Measurements from ENCODE around the gene ALS2CL. TPM values are rescaled to one million over a fixed set of nuclear protein-coding genes. Genes with fewer than 3 reads are reported as not detected.
A peak's percentile ranks its signal among the peaks of the same experiment; 100 is the strongest.

Gene ALS2CL
- total RNA-seq, 5 donors from 2014 or later (not counting 1 experiment from before 2014, with no cell fraction given) = 25.0 to 47.4 (median 30.6) TPM

- no peak overlapping the region for H3K27ac Mint-ChIP-seq
- no peaks in the 10 kb centered on the region for H3K36me3 Mint-ChIP-seq
- ATAC-seq (replicated peaks in 1 of 4) (no peak), DNase-seq (peak in 2 of 35 experiments; percentile 10 to 11)
- H3K4me1 Mint-ChIP-seq = peaks cover 0 to 7% (median 0%) of the 10 kb centered on the region in 3 donors
- no peak overlapping the region for H3K4me3 Mint-ChIP-seq
- no peaks in the 10 kb centered on the region for H3K9me3 Mint-ChIP-seq
- CTCF ChIA-PET = interaction anchor here in 1 of 2 donors (0.5 kb wide), 1 partner anchor 163 kb away, joined by 5 read pairs; no protein-coding TSS in a partner anchor
- H3K27me3 Mint-ChIP-seq = peaks cover 1 to 3% of the 10 kb centered on the region in 2 donors
- no peak overlapping the region for H3K27ac ChIP-seq (ENCODE audit: low read length)
- no peaks in the 10 kb centered on the region for H3K9me3 ChIP-seq
- H3K27me3 ChIP-seq (replicated peaks in 1 of 2; ENCODE audit: control insufficient read depth in 2 of 2, extremely low read depth in 1 of 2, insufficient read depth in 2 of 2, low read length in 1 of 2) = peaks cover 0 to 26% of the 10 kb centered on the region in 2 experiments
- H3K4me1 ChIP-seq (ENCODE audit: control insufficient read depth in 1 of 2, extremely low read depth in 1 of 2, insufficient read depth in 2 of 2, low read length in 2 of 2) = no peaks in the 10 kb centered on the region
- POLR2A ChIA-PET = no interaction called here
- no peak overlapping the region for H3K4me3 ChIP-seq (ENCODE audit: control insufficient read depth in 1 of 2, extremely low read depth in 1 of 2, low read length in 1 of 2)
- no peaks in the 10 kb centered on the region for H3K36me3 ChIP-seq (ENCODE audit: control insufficient read depth in 2 of 2, extremely low read depth in 1 of 2, insufficient read depth in 1 of 2, low read length in 1 of 2)
- 80% methylated on average over 6 of the region's 6 CpGs for WGBS (ENCODE audit: insufficient coverage)
Measured at GRCh38 chr3:46664188-46664970, 29.1 kb downstream of the ALS2CL start.

- no peak overlapping the region for H3K4me3 Mint-ChIP-seq
- peaks cover 0 to 7% (median 0%) of the 10 kb centered on the region in 3 donors for H3K4me1 Mint-ChIP-seq
- Histone ChIP-seq H3K36me3 (ENCODE audit: control insufficient read depth in 2 of 2, extremely low read depth in 1 of 2, insufficient read depth in 1 of 2, low read length in 1 of 2) (no peaks in the 10 kb centered on the region), H3K27me3 (replicated peaks in 1 of 2; ENCODE audit: control insufficient read depth in 2 of 2, extremely low read depth in 1 of 2, insufficient read depth in 2 of 2, low read length in 1 of 2) (peaks cover 0 to 26% of the 10 kb centered on the region in 2 experiments), H3K9me3 (no peaks in the 10 kb centered on the region), H3K27ac (ENCODE audit: low read length) (no peak overlapping the region), H3K4me3 (ENCODE audit: control insufficient read depth in 1 of 2, extremely low read depth in 1 of 2, low read length in 1 of 2) (no peak overlapping the region), H3K4me1 (ENCODE audit: control insufficient read depth in 1 of 2, extremely low read depth in 1 of 2, insufficient read depth in 2 of 2, low read length in 2 of 2) (no peaks in the 10 kb centered on the region)
- peaks cover 1 to 4% of the 10 kb centered on the region in 2 donors for H3K27me3 Mint-ChIP-seq
- DNase-seq (peak in 2 of 35 experiments; percentile 5 to 16), ATAC-seq (replicated peaks in 1 of 4) (no peak)
- H3K27ac Mint-ChIP-seq = no peak overlapping the region
- 69% methylated on average over 8 of the region's 8 CpGs for WGBS (ENCODE audit: insufficient coverage)
- H3K36me3 Mint-ChIP-seq = no peaks in the 10 kb centered on the region
- ChIA-PET CTCF (interaction anchor here in 1 of 2 donors (0.5 kb wide), 1 partner anchor 164 kb away, joined by 5 read pairs; no protein-coding TSS in a partner anchor), POLR2A (no interaction called here)
- H3K9me3 Mint-ChIP-seq = no peaks in the 10 kb centered on the region
Measured at GRCh38 chr3:46663591-46664135, 29.8 kb downstream of the ALS2CL start.

DNA sequence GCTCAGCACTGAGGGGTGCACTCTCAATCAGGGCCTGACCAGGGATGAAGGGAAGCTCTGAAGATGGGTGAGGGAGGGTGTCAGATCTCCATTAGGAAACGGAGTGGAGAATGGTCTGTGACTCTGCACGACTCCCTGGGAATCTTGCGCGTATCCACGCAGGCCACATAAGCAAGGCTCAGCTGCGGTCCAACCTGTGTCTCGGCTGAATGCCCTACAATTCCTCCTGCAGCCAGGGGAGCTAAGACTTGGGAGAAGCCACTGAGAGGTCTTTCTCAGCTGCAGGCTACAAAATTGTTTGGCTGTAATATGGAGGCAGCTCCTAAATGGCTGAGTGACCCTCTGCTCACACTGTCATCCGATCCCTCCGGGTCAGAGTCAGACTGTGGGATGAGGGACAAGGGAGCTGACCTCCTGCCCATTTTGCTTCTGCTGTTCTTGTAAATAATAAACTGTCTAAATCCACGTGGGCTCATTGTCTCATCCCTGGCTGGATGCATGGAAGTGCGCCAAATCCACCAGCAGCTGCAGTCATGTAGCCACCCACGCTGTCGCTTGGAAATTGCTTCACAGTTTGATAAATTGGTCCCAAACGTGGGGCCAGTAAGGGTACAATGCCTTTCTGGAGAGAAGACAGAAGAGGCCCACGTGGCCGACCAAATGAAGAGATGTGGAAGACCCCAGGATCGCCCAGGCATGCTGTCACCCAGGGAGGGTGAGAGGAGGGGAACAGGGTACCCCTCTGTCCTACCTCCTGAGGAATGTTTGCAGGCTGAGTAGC is 30.5 kb downstream of the ALS2CL start:
- no peaks in the 10 kb centered on the region for H3K9me3 ChIP-seq
- Mint-ChIP-seq H3K36me3 (no peaks in the 10 kb centered on the region), H3K9me3 (no peaks in the 10 kb centered on the region), H3K27ac (no peak overlapping the region), H3K4me3 (no peak overlapping the region), H3K27me3 (peaks cover 1 to 4% of the 10 kb centered on the region in 2 donors), H3K4me1 (peaks cover 0 to 7% (median 0%) of the 10 kb centered on the region in 3 donors)
- no peaks in the 10 kb centered on the region for H3K4me1 ChIP-seq (ENCODE audit: control insufficient read depth in 1 of 2, extremely low read depth in 1 of 2, insufficient read depth in 2 of 2, low read length in 2 of 2)
- peaks cover 0 to 26% of the 10 kb centered on the region in 2 experiments for H3K27me3 ChIP-seq (replicated peaks in 1 of 2; ENCODE audit: control insufficient read depth in 2 of 2, extremely low read depth in 1 of 2, insufficient read depth in 2 of 2, low read length in 1 of 2)
- POLR2A ChIA-PET = no interaction called here
- DNase-seq (no peak), ATAC-seq (replicated peaks in 1 of 4) (no peak)
- H3K27ac ChIP-seq (ENCODE audit: low read length) = no peak overlapping the region
- CTCF ChIA-PET = no interaction called here
- H3K36me3 ChIP-seq (ENCODE audit: control insufficient read depth in 2 of 2, extremely low read depth in 1 of 2, insufficient read depth in 1 of 2, low read length in 1 of 2) = no peaks in the 10 kb centered on the region
- 84% methylated on average over 14 of the region's 17 CpGs for WGBS (ENCODE audit: insufficient coverage)
- H3K4me3 ChIP-seq (ENCODE audit: control insufficient read depth in 1 of 2, extremely low read depth in 1 of 2, low read length in 1 of 2) = no peak overlapping the region

- Mint-ChIP-seq H3K36me3 (no peaks in the 10 kb centered on the region), H3K9me3 (no peaks in the 10 kb centered on the region), H3K4me3 (no peak overlapping the region), H3K4me1 (peaks cover 0 to 7% (median 0%) of the 10 kb centered on the region in 3 donors), H3K27ac (no peak overlapping the region), H3K27me3 (peaks cover 1 to 4% of the 10 kb centered on the region in 2 donors)
- no peak for DNase-seq
- 71% methylated on average over 12 of the region's 15 CpGs for WGBS (ENCODE audit: insufficient coverage)
- Histone ChIP-seq H3K36me3 (ENCODE audit: control insufficient read depth in 2 of 2, extremely low read depth in 1 of 2, insufficient read depth in 1 of 2, low read length in 1 of 2) (no peaks in the 10 kb centered on the region), H3K4me1 (ENCODE audit: control insufficient read depth in 1 of 2, extremely low read depth in 1 of 2, insufficient read depth in 2 of 2, low read length in 2 of 2) (no peaks in the 10 kb centered on the region), H3K4me3 (ENCODE audit: control insufficient read depth in 1 of 2, extremely low read depth in 1 of 2, low read length in 1 of 2) (no peak overlapping the region), H3K27ac (ENCODE audit: low read length) (no peak overlapping the region), H3K27me3 (replicated peaks in 1 of 2; ENCODE audit: control insufficient read depth in 2 of 2, extremely low read depth in 1 of 2, insufficient read depth in 2 of 2, low read length in 1 of 2) (peaks cover 0 to 26% of the 10 kb centered on the region in 2 experiments), H3K9me3 (no peaks in the 10 kb centered on the region)
- POLR2A ChIA-PET = no interaction called here
- no peak for ATAC-seq (replicated peaks in 1 of 4)
- CTCF ChIA-PET = no interaction called here
Measured at GRCh38 chr3:46661776-46662766, 31.4 kb downstream of the ALS2CL start.

DNA sequence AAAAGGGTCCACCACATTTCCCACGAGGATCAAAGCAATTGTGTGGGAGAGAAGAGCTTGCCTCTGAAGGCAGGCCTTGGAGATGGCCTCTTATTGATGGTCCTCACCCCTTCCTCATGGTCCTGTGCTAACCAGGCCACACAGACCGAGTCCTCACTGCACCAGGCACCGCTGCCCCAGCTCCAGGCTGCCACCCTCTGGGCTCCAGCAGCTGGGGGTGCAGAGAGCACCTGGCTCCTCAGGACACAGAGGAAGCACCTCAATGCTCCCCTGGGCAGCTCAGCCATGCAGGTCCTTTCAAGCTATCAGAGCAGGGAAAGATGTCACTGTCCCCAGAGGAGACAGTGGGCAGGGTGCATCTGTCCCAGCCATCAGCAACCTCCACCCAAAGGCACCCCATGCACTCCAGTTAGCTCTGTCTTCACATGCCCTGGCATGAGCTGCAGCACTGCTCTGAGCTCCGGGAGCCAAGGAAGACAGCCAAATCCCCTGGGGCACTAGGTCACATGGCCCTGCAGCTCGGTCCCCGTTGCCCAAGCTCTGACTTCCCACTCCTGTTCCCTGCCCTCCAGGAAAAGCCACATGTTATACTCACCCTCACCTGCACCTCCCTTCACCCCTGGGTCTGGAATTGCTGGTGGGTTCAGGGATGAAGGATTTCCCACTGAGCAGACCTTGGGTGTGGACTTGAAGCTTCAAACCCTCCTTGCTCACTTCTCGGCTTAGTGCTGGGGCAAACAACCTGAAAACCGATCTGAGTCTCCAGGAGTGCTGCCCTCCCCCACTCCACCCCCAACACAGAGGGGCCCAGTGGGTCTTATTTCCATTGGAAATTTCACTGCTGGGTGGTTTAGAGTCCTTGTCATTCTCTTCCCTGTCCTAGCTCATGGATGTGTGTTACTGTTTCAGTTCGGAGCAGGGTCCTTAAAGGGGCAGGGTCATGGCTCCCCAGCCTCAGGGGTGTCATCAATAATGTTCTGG is 32.6 kb downstream of the ALS2CL start:
- ChIA-PET POLR2A (no interaction called here), CTCF (no interaction called here)
- 86% methylated on average over 5 of the region's 9 CpGs for WGBS (ENCODE audit: insufficient coverage)
- no peak overlapping the region for H3K27ac Mint-ChIP-seq
- Histone ChIP-seq H3K4me1 (ENCODE audit: control insufficient read depth in 1 of 2, extremely low read depth in 1 of 2, insufficient read depth in 2 of 2, low read length in 2 of 2) (no peaks in the 10 kb centered on the region), H3K36me3 (ENCODE audit: control insufficient read depth in 2 of 2, extremely low read depth in 1 of 2, insufficient read depth in 1 of 2, low read length in 1 of 2) (no peaks in the 10 kb centered on the region), H3K27me3 (replicated peaks in 1 of 2; ENCODE audit: control insufficient read depth in 2 of 2, extremely low read depth in 1 of 2, insufficient read depth in 2 of 2, low read length in 1 of 2) (peaks cover 0 to 24% of the 10 kb centered on the region in 2 experiments), H3K9me3 (no peaks in the 10 kb centered on the region), H3K4me3 (ENCODE audit: control insufficient read depth in 1 of 2, extremely low read depth in 1 of 2, low read length in 1 of 2) (no peak overlapping the region), H3K27ac (ENCODE audit: low read length) (no peak overlapping the region)
- H3K4me1 Mint-ChIP-seq = peaks cover 0 to 7% (median 0%) of the 10 kb centered on the region in 3 donors
- no peaks in the 10 kb centered on the region for H3K9me3 Mint-ChIP-seq
- no peak for ATAC-seq (replicated peaks in 1 of 4)
- H3K27me3 Mint-ChIP-seq = peaks cover 1 to 4% of the 10 kb centered on the region in 2 donors
- H3K36me3 Mint-ChIP-seq = no peaks in the 10 kb centered on the region
- H3K4me3 Mint-ChIP-seq = no peak overlapping the region
- DNase-seq = no peak
